Activated CD4-positive, CD25-positive, alpha-beta regulatory T cell treated with anti-CD3 and anti-CD28 coated beads, Interleukin-2, amount 50 U/mL, for 72 hours (primary cell): ENCODE data around the gene TBRG4.
"Not testable (repeated sequence)": the region's sequence is repeated elsewhere in the genome, so short reads cannot be mapped to it uniquely, and the experiment has no call there.

Experiments used
- DNase-seq: peaks from one replicate; pipeline ENCODE4 v3.0.0; 2021

Gene TBRG4

DNA sequence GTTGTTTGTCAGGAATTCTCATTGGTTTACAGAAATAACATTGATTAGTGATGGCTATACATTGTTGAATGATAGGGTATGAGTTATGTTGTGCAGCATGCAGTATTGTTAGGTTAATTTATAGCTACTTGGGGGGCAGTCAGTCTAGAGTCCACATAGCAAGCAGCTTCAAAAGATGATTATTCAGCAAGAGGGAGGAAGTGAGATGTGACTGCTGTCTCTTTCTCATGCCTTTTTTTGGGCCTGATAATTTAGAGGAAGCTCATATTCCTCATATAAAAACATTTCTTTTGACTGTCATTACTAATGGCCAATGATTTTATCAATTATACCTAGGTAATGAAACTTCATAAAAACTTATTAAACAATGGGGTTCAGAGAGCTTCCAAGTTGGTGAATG, 3.4 kb upstream of the TBRG4 start:
- no peak for DNase-seq

DNA sequence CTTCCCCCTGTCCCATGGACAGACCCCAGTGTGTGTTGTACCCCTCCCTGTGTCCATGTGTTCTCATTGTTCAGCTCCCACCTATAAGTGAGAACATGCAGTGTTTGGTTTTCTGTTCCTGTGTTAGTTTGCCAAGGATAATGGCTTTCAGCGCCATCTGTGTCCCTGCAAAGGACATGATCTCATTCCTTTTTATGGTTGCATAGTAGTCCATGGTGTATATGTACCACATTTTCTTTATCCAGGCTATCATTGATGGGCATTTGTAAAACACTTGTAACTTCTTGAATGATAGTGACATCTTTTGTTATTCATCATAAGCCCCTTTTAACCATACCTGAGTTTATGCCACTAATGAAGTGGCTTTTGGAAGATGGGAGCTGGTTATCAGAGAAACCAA, 2.8 kb upstream of the TBRG4 start:
- DNase-seq, result not testable (repeated sequence)

DNA sequence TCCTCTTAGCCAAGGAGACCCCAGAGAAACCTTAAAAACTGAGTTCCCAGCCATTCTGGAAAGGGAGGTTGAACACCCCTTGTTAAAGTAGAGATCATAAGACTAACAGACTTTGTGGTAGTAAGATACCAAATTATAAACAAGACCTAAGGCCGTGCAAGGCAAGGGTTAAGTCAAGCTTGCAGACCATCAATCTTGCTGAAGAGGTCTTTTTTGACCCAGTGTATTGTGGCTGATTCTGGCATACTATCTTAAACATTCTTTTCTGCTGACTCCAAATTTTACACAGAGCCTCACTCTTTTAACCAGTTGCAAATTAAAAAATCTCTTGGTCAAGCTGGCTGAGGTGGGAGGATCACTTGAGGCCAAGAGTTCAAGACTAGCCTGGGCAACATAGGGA, 1.2 kb upstream of the TBRG4 start:
- DNase-seq, result no peak

DNA sequence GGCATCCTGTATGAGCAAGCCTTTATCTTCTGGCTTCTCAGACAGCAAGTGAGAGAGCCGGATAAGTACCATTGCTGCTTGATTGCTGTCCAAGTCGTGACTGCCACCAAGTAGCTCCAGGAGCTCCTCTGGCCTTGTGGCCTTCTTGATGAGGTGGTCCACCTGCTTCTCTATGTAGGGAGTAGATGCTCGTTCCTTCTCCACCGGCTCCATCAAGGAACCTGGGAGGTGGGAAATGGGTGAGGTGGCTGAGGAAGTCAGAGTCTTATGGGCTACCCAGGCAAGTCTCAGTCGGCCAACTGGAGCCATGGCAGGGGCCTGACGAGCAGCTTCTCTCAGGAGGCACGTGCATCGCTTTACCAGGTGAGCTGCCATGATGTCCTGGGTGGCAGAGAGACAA, 2.6 kb downstream of the TBRG4 start:
- DNase-seq, result peak; percentile 25

DNA sequence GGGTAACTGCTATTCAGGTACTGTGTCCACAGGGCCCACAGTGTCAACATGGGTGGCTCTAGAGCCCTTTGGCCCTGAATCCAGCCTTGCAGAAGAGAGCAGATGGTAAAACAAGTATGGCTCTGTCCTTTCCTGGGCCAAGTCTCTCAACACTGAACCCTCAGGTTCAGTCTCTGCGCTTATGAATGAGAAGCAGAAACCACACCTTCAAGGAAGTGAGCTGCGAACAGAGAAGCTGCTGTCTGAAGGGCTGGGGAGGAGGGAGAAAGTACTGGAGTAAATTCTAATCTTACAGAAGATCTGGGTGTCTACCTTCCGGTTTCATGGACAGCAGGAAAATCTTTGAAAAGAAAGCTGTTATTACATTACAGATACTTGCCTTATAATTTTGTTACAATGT, 4.1 kb downstream of the TBRG4 start:
- DNase-seq, result no peak

DNA sequence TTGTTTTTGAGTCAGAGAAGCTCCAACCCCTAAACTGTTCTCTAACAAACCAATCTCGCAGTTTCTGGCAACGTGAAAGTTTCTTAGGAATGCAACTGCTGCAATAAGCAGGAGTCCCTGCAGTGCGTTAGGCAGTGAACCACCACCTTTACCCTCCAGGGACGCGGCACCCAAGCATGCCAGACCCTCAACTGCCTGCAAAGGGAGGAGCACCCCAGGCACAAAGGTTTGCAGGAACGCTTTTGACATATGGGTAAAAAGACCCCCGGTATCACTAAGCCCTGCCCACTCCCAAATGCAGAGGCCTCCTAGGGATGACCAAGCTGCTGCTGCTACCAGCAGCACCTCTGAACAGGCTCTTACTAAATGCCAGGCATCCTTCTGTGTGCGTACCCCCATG, 4.7 kb downstream of the TBRG4 start:
- no peak for DNase-seq

DNA sequence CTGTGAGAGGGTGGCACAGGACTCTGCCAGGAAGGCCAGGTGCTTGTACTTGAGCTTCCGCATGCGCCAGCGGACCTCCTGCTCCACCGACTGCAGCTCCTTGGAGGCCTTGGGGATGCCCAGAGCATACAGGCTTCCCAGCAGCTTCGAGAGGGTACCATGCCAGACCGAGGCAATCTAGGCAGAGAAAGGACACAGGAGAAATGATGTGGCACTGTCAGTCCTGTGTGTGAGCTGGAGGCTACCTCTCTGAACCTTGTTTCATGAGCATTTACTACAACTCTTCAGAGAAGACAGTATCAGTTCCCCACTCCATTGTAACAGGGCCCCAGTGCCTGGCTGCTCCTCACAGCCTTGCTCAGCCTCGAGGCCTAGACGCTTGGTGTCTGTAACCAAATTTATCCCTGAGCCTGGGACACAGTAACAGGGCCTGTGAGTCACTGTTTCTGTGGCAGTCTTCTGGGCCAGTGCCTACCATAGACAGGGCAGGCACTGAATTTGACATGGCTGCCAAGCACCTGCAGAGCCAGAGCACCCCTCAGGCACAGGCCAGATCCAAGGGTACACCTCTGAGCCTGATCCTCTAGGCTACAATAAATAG, 5.8 kb downstream of the TBRG4 start:
- no peak for DNase-seq

DNA sequence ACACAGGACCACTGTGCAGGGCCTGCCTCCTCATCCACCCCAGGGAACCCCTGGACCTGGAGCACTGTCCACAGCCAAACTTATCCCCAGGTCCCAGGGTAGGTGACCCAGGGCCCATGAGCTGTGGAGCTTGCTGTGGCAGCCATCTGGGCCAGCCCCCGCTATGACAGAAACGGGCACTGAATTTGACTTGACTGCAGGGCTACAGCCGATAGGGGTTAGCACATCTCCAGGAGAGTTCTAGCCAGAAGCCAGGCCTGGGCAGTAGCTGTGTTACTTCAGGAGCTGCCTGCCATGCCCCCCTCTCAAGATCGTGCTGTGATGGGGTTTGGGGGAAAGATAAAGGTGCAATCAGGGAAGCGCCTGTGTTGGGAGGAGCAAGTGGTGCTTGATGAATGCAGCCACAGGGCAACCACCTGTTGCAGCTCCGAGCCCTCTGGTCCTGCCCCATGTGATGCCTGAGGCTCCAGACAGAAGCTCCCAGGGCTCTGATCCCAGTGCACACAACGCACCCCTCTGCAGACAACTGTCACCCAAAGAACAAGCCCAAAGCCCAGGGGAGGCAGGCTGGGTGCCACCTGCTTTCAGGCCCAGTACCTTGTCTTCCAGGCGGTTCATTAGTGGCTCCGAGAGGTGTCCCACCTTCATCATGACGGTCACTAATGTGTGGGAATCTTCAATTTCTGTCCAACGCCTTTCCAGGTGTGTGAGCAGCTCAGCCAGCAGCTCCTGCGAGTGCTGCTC, 6.5 kb downstream of the TBRG4 start:
- peak; percentile 22 for DNase-seq

DNA sequence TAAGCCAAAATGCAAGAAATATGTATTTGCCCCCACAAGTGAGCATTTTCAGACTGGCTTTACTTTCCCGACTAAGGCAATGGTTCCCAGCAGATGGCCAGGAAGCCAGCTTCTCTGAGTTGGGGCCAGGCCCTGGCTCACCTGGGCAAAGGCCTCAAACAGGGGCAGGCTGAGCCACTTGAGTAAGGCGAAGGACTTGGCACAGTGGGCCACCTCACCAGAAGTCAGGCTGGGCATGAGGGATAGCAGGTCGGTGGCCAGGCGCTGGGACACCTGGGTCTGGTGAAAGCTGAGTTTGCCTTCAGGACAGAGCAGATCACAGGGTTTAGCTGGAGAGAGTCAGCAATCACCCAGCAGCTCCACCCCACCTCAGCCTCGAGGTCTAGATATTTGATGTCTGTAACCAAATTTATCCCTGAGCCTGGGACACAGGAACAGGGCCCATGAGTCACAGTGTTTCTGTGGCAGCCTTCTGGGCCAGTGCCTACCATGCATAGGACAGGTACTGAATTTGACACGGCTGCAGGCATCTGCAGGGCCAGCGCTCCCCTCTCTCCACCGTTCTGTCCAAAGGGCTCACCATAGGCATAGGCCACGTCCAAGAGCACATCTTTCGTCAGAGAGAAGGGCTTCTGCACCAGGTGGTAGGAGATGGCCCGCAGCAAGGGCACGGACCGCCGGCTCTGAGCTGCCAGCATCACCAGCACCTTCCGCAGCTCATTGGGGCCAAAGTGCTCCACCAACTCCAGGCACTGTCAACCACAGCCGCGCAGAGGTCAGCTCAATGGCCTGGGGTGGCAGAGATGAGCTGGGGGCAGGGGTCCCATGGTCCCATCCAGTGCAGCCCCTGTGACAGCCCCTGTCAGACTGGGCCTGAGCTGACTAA, 7.3 kb downstream of the TBRG4 start:
- peak; percentile 25 for DNase-seq

DNA sequence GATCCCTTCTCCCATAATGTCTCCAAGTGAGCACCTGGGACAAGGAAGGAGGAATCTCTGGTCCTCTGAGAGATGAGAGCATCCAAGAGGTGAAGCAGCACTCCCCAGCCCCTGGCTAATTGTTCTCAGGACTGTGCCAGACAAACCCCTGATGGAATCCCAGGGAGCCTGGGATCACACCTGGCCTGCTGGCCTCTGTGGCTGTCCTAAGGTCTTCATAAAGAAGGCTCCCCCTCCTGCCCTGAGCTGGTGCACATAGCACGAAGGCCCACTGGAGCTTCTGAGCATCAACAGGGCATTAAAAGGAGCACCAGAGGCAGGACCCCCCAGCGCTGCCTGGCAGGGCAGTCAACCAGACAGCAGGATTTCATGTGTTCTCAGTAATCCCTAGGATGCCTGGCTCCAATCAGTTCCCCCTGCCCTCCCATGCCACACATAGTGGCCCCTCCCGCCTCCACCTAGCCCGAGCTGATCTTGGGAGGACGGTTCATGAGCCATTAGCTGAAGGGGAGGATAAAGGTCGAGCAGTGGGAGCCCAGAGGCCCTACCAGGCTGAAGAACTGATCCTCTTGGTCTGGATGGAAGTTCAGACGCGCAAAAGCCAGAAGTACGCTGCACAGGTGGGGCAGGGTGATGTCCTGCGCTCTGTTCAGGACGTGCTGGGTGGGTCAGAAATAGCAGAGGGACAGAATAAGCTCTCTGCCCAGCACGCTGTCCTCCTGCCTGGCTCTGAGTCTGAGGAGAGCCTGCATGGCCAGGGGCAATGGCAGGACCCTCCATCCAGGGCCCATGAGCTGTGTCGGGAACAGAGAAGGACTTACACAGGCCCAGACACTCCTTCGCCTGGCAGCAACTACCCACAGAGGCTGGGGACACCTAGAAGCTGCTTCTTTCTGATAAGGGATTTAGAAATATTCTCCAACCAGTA, 8.4 kb downstream of the TBRG4 start:
- DNase-seq, result no peak

DNA sequence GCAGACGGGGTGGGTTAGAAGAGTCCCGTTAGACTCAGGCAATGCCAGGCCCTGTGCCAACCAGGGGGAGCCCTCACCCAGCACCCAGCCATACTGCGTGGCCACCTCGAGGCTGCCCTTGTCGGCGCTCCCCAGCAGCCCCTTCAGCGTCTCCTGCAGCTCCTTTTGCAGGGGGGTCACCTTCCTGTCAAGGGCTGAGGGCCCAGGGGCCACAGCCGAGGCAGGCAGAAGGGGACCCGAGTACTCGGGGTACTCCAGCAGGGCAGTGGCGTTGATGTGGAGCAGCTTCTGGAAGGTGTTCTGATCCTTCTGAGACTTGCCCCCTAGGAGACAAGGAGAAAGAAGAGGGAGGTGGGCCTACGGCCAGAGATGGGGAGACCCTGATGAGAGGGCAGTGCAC, 9.7 kb downstream of the TBRG4 start:
- DNase-seq, result no peak

DNA sequence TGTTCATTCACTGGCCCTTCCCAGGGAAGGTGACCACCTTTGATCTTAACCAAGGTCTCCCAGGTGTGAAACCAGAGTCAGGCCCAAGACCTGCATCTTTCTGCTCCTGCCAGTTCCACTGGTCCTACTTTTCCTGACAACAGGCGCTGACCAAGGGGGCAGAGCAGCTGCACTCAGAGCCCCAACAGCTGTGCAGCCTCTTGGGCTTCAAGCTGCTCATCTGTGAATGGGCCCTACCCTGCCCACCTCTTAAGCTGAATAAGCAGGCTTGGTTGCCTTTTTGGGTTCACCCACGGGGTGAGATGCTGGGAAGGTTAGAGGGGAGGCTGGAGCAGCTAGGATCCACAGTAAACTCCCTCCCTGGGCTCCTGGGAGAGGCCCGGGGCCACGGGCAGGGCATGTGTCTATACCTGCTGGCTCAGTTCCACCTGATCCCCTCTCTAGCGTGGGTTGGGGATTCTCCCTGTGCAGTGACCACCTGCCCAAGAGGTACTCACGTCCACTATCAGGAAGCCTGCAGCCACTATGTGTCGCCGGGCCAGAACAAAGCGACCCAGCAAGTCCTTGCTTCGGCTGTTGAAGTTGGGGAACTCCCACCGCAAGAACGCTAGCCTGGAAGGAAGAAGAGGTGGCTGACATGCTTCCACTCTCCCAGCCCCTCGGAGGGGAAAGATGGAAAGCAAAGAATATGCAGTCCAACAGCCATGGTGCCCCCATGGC, 10.6 kb downstream of the TBRG4 start:
- DNase-seq, result peak; percentile 26

DNA sequence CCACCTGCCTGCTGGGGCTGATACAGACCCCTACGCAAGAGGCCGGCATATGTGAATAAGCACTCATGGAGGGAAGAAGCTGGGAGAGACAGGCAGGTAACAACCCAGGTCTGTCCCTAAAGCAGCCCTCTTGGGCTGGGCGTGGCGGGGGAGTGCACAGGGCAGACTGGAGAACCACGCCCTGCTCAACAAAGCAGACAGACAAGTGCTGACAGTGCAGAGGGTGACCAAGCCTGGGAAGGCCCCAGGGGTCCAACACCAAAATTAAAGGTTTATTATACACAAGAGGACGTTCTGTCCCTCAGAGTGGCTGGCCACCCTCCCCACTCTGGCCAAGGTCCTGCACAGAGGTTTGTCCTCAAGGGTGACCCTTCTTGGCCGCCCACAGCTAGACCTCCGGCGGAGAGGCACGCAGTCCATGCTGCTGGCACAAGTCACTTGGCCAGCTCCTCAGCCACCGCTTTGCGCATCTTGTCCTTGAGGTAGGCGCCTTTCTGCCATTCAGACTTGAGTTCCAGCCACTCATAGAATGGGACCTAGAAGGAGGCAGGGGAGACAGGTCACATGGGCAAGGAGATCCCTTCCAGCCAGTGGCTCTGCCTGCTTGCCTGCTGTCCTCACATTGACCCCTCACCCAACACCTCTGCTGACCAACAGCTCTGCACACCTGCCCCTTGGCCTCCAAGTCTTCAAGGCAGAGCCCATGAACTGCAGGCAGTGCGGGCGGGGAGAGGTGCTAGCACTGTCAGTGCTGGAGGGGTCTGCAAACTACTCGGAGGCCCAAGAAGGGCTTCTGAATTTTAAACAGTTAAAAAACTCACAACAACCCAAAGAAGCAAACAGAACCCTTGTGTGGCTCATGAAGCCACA, 11.4 kb downstream of the TBRG4 start:
- DNase-seq, result peak; percentile 23

DNA sequence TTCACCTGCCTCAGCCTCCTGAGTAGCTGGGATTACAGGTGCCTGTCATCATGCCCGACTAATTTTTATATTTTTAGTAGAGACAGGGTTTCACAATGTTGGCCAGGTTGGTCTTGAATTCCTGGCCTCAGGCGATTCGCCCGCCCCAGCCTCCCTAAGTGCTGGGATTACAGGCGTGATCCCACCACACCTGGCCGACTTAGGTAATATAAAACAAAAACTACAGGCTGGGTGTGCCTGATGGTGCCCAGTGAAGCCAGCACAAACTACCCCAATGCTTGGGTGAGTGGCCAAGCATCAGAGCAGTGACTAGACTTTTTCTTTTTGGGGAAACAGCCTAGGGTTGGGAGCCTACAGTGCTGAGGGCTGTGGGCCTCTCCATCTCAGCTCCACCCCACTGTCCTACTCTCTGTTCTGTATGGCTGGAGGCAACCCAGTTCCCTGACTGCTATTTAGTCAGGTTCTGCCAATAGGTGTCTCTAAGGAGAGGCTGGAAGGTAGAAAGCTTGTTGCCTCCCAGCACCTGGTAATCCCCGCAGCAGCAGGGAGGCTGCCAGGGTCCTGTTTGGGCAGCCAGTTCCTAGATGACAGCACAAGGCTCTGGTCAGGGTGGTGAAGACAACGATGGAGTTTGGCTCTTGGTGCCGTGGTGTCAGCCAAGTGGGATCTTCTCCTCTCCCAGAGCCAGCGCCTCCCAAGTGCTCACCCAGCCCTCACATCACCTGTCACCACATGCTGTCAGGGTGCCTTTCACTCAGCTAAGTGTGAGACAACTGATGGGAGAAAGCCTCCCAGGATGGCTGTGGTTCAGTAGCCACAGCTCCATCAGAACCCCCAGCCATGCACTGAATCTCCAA, 12.3 kb downstream of the TBRG4 start:
- no peak for DNase-seq

DNA sequence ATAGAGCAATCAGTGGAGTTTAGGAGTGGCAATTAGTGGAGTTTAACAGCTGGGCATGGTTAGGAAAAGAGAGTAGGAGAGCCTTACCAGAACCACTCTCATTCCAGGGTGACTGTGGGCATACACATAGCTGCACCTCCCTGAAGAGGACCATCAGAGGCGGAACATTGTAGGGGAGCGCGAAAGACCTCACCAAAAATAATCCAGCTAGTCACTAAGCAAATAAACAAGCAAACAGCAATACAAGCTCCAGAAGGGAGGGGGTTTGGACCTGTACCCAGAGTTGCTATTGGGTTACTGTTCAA, 18.6 kb downstream of the TBRG4 start:
- DNase-seq, result no peak

DNA sequence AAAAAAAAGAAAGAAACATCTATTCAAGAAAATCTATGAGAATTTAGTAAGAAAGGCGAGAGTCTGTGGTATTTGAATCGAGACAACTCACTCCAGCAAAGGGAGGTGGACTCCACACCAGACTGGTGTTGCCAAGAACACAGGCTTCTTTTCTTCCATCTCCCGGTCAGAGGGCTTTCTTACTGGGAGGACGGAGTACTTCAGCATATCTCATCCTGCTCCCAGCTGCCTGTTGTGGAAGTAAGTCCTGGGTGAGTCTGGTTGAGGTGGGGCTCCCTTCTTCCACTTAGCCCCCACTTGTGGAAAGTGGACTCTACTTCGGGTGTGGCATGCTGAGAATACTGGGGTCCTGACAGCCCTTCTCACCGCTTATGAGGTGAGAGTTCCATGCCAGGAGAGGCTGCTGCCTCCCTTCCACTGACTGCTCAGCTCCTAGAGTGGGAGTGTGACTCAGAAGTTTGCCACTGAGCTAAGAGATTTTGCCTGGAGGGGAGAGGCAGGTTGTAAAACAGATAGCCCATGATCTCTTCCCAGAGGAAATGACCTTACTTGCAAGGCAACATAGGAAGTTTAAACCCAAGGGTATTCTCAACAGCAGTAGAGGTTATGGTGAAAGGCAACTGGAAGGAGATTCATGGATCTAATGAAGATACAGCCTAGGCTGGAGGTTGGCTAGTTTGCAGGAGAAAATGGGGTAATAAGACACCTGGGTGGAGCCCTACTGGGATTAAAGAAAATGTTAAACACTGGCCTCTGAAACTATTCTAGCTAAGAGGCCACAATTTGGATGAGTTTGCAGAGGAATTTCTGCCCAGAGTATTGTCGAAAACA, 19.2 kb downstream of the TBRG4 start:
- no peak for DNase-seq

DNA sequence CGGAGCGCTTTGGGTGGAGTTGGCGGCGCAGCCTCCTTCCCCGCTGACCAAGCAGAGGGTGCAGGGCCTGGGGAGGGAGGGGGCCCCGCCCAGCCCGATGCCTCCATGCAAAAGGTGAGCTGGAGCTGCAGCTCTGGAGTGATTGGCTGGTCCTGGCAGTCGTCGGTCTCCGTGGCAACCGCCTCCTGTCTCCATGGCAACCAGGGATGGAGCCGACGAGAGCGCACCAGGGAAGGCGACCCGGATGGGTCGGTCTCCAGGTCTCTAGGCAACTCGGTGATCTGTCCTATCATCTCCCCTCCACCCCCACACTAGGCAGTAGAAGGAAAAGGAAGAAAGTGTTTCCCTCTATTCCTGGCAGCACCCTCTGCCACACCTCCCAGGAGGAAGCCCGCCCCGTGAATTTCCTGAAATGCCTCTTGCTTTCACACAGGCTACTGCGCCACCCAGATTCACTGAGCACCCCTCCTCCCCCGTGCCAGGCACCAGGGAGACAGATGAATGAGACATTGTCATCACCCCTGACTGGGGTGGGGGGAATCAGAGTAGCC, 22.1 kb downstream of the TBRG4 start:
- peak; percentile 30 for DNase-seq

DNA sequence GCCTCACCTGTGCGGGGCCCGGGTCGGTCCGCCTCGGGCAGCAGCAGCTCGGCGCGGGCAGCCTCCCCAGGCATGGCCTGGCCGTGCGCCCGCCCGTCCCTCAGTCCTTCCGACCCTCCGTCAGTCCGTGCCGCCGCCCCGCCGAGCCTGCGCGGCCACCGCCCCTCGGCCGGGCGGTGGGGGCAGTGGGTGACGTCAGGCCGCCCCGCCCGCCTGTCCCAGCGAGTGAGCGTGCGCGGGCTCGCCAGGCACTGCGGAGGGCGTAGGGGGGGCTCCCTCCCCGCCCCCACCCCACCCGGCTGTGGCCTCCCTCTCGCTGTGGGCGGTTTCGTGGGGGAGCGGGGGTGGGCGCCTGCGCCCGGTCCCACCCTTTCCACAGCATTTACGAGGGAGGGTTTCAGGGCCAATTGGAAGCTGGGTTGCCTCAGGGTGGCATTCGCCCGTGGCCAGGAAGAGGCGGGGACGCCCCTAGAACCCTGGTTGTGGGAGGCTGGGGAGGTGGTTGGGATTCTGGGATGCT, 22.6 kb downstream of the TBRG4 start, which contains the start of gene NACAD:
Gene NACAD (minus strand): TSS at position 149 of the 520 bp plus-strand sequence. CDS start 75 bp downstream, at position 74.
- no peak for DNase-seq
